MM.1S (cell line): ENCODE results near the gene SLC4A5.

Experiments used
- DNase-seq: peaks from one replicate; pipeline ENCODE4 v3.0.0-alpha.2; 2015
- H2AFZ ChIP-seq: fragments of 300-600 bp; sonication (generic); 2 replicates; pipeline ENCODE4 v1.6.0; 2016; ENCODE audit warnings: antibody characterized with exemption, low read length
- H3F3A ChIP-seq: fragments of 300-600 bp; sonication (generic); 2 replicates; pipeline ENCODE4 v1.6.1; 2016; ENCODE audit warnings: mild to moderate bottlenecking, antibody characterized with exemption, low read length, moderate library complexity, mixed read lengths; ENCODE audit not compliant: insufficient read depth
- H3K27ac ChIP-seq: fragments of 300-600 bp; sonication (generic); 2 replicates; pipeline ENCODE4 v1.5.1; 2016; ENCODE audit warnings: mild to moderate bottlenecking, low read length
- H3K27me3 ChIP-seq: fragments of 300-600 bp; sonication (generic); replicated peaks from 2 replicates; pipeline ENCODE4 v1.6.0; 2016; ENCODE audit warnings: low read length; ENCODE audit not compliant: insufficient read depth
- H3K36me3 ChIP-seq: fragments of 300-600 bp; sonication (generic); replicated peaks from 2 replicates; pipeline ENCODE4 v1.6.1; 2016; ENCODE audit warnings: mild to moderate bottlenecking, low read length, mixed read lengths; ENCODE audit not compliant: insufficient read depth
- H3K4me1 ChIP-seq: fragments of 300-600 bp; sonication (generic); 2 replicates; pipeline ENCODE4 v1.6.1; 2016; ENCODE audit warnings: low read length, mixed read lengths
- H3K4me2 ChIP-seq: fragments of 300-600 bp; sonication (generic); 2 replicates; pipeline ENCODE4 v1.6.0; 2016; ENCODE audit warnings: low read depth, low read length
- H3K4me3 ChIP-seq: fragments of 300-600 bp; sonication (generic); 2 replicates; pipeline ENCODE4 v1.5.1; 2016; ENCODE audit warnings: low read length, mixed read lengths
- H3K79me2 ChIP-seq: fragments of 300-600 bp; sonication (generic); 2 replicates; pipeline ENCODE4 v1.6.1; 2016; ENCODE audit warnings: mixed run types, low read length, mixed read lengths
- H3K9ac ChIP-seq: fragments of 300-600 bp; sonication (generic); 2 replicates; pipeline ENCODE4 v1.6.1; 2016; ENCODE audit warnings: low read length, mixed read lengths
- H3K9me2 ChIP-seq: fragments of 300-600 bp; sonication (generic); replicated peaks from 2 replicates; pipeline ENCODE4 v1.6.1; 2016; ENCODE audit warnings: mild to moderate bottlenecking, low read length, mixed read lengths; ENCODE audit not compliant: insufficient read depth
- H3K9me3 ChIP-seq: fragments of 300-600 bp; sonication (generic); replicated peaks from 2 replicates; pipeline ENCODE4 v1.6.1; 2016; ENCODE audit warnings: mild to moderate bottlenecking, low read length, mixed read lengths; ENCODE audit not compliant: insufficient read depth
- H4K20me1 ChIP-seq: fragments of 300-600 bp; sonication (generic); 2 replicates; pipeline ENCODE4 v1.6.1; 2016; ENCODE audit warnings: mild to moderate bottlenecking, low read length, moderate library complexity, mixed read lengths; ENCODE audit not compliant: insufficient read depth
- CTCF ChIP-seq: fragments of 300-600 bp; sonication (generic); IDR thresholded peaks from 2 replicates; pipeline ENCODE4 v1.5.1; 2016; ENCODE audit warnings: antibody characterized with exemption, low read length, mixed read lengths
- EZH2 ChIP-seq: fragments of 300-600 bp; sonication (generic); optimal IDR thresholded peaks from 2 replicates; pipeline ENCODE3; 2017; ENCODE audit warnings: low read depth, mild to moderate bottlenecking, antibody characterized with exemption, low read length, mixed read lengths
- EZH2phosphoT487 ChIP-seq: fragments of 300-600 bp; sonication (generic); IDR thresholded peaks from 2 replicates; pipeline ENCODE4 v1.6.1; 2018; ENCODE audit warnings: antibody characterized with exemption, low read length

Gene SLC4A5

GRCh38 chr2:74327627-74328026 is 15.6 kb downstream of the SLC4A5 start:
- Histone ChIP-seq H2AFZ (no peak overlapping the region), H3K4me1 (no peaks in the 10 kb centered on the region; the same call in 1 of the 2 replicates), H3K27me3 (no peaks in the 10 kb centered on the region), H3K36me3 (no peaks in the 10 kb centered on the region), H3K9ac (no peak overlapping the region), H3K79me2 (no peaks in the 10 kb centered on the region), H4K20me1 (no peaks in the 10 kb centered on the region), H3K27ac (no peak overlapping the region), H3K4me3 (no peak overlapping the region), H3K9me2 (no peaks in the 10 kb centered on the region), H3K4me2 (no peak overlapping the region), H3F3A (no peaks in the 10 kb centered on the region), H3K9me3 (no peaks in the 10 kb centered on the region)
- TF ChIP-seq EZH2phosphoT487 (no peak), CTCF (no peak), EZH2 (no peak)
- DNase-seq = no peak

GRCh38 chr2:74327199-74327598 is 16.0 kb downstream of the SLC4A5 start:
- no peak for DNase-seq
- Histone ChIP-seq H3F3A (no peaks in the 10 kb centered on the region), H3K9me3 (no peaks in the 10 kb centered on the region)

GRCh38 chr2:74325815-74326214 is 17.4 kb downstream of the SLC4A5 start:
- Histone ChIP-seq H3K9me2 (no peaks in the 10 kb centered on the region), H2AFZ (no peak overlapping the region), H3K79me2 (no peaks in the 10 kb centered on the region), H3K36me3 (no peaks in the 10 kb centered on the region), H3K27me3 (no peaks in the 10 kb centered on the region), H3K9ac (no peak overlapping the region), H3K9me3 (no peaks in the 10 kb centered on the region), H3K4me2 (no peak overlapping the region), H3F3A (no peaks in the 10 kb centered on the region), H3K4me3 (no peak overlapping the region), H4K20me1 (no peaks in the 10 kb centered on the region), H3K4me1 (no peaks in the 10 kb centered on the region; the same call in 1 of the 2 replicates), H3K27ac (no peak overlapping the region)
- no peak for DNase-seq
- TF ChIP-seq EZH2phosphoT487 (no peak), CTCF (no peak), EZH2 (no peak)

More at GRCh38 chr2:74327199-74327598, 16.0 kb downstream of the SLC4A5 start:
- Histone ChIP-seq H4K20me1 (no peaks in the 10 kb centered on the region), H3K27me3 (no peaks in the 10 kb centered on the region), H3K9ac (no peak overlapping the region), H3K27ac (no peak overlapping the region), H3K9me2 (no peaks in the 10 kb centered on the region), H3K4me1 (no peaks in the 10 kb centered on the region; the same call in 1 of the 2 replicates), H3K4me2 (no peak overlapping the region), H2AFZ (no peak overlapping the region), H3K4me3 (no peak overlapping the region), H3K79me2 (no peaks in the 10 kb centered on the region), H3K36me3 (no peaks in the 10 kb centered on the region)
- TF ChIP-seq EZH2phosphoT487 (no peak), EZH2 (no peak), CTCF (no peak)
